K562 (cell line): Measurements from ENCODE around the gene POLRMT. TPM values are rescaled to one million over a fixed set of nuclear protein-coding genes. Genes with fewer than 3 reads are reported as not detected.
A peak's percentile ranks its signal among the peaks of the same experiment; 100 is the strongest.

ENCODE experiments used
- CXXC5 ChIP-seq: fragments of 250-450 bp; sonication (Bioruptor Pico); IDR thresholded peaks from 2 replicates; pipeline ENCODE4 v1.8.0; 2022; ENCODE audit warnings: inconsistent platforms, mild to moderate bottlenecking, moderate library complexity
- HEY1 ChIP-seq: fragments of 250-450 bp; sonication (Bioruptor Pico); IDR thresholded peaks from 2 replicates; pipeline ENCODE4 v1.5.0; 2020; ENCODE audit warnings: mild to moderate bottlenecking, moderate library complexity, borderline replicate concordance
- HLTF ChIP-seq: fragments of 450-650 bp; IDR thresholded peaks from 2 replicates; pipeline ENCODE4 v1.6.1; 2016
- IFI16 ChIP-seq: fragments of 250-450 bp; sonication (Bioruptor Pico); IDR thresholded peaks from 2 replicates; pipeline ENCODE4 v2.1.2; 2022; ENCODE audit warnings: mild to moderate bottlenecking, inconsistent platforms
- MCM3 ChIP-seq: fragments of 450-650 bp; IDR thresholded peaks from 2 replicates; pipeline ENCODE4 v1.6.1; 2016
- NR2F6 ChIP-seq: fragments of 450-650 bp; formaldehyde crosslinking; IDR thresholded peaks from 2 replicates; pipeline ENCODE4 v1.4.0; 2020; ENCODE audit warnings: mild to moderate bottlenecking
- NUFIP1 ChIP-seq: fragments of 450-650 bp; IDR thresholded peaks from 2 replicates; pipeline ENCODE4 v1.6.1; 2018; ENCODE audit not compliant: partially characterized antibody
- RAD51 ChIP-seq: fragments of 450-650 bp; IDR thresholded peaks from 2 replicates; pipeline ENCODE4 v1.7.1; 2016; ENCODE audit warnings: low read depth, mild to moderate bottlenecking, borderline replicate concordance
- SIN3A ChIP-seq, 2 experiments: fragments of 150-350 bp in 1 of 2; IDR thresholded peaks; 2 replicates each; pipeline ENCODE4 v1.6.1; 2011 to 2016; ENCODE audit warnings: borderline replicate concordance in 2 of 2, low read depth in 2 of 2, low read length in 2 of 2, mild to moderate bottlenecking in 2 of 2, moderate library complexity in 2 of 2; ENCODE audit not compliant: control insufficient read depth in 1 of 2
- TEAD2 ChIP-seq: fragments of 450-650 bp; IDR thresholded peaks from 2 replicates; pipeline ENCODE4 v1.6.1; 2016; ENCODE audit warnings: missing genetic modification characterization, control low read depth, missing compliant biosample characterization
- ZBED1 ChIP-seq: IDR thresholded peaks from 2 replicates; pipeline ENCODE4 v1.6.1; 2014
- ZNF146 ChIP-seq: IDR thresholded peaks from one replicate; pipeline ENCODE4 v1.6.1; 2018; ENCODE audit warnings: missing compliant biosample characterization; ENCODE audit not compliant: unreplicated experiment
- ZNF41 ChIP-seq: fragments of 250-450 bp; sonication (Bioruptor Pico); conservative IDR thresholded peaks from 2 replicates; pipeline ENCODE4 v1.4.0; 2020; ENCODE audit warnings: mild to moderate bottlenecking
- ZNF57 ChIP-seq: fragments of 450-650 bp; formaldehyde crosslinking; IDR thresholded peaks from 2 replicates; pipeline ENCODE4 v1.4.0; 2020; ENCODE audit warnings: mild to moderate bottlenecking, moderate library complexity
- ZNF696 ChIP-seq: fragments of 250-450 bp; sonication (Bioruptor Pico); conservative IDR thresholded peaks from 2 replicates; pipeline ENCODE4 v1.4.0; 2020; ENCODE audit warnings: mild to moderate bottlenecking, moderate library complexity
- polyA plus RNA-seq, 8 experiments: library from polyadenylated mRNA; depleted of rRNA in 4 of 8; stranded (reverse) in 5 of 8; unstranded in 3 of 8; fragments of >200 nt; fragmentation: Nextera tagmentation in 2 of 8; fragmentation: Illumina TruSeq in 1 of 8; extraction: Ambion mirVana in 2 of 8; extraction: Trizol in 1 of 8; gene quantifications; 2 replicates each; pipeline versions ENCODE4 v1.2.1 to v1.2.3, GENCODE V29; 2011 to 2014; ENCODE audit warnings: inconsistent platforms in 1 of 8, missing spikeins in 1 of 8
- total RNA-seq, 7 experiments: library from RNA; depleted of rRNA in 6 of 7; stranded (reverse); fragments of >200 nt in 6 of 7; fragmentation: Illumina TruSeq in 2 of 7; extraction: Trizol in 2 of 7; gene quantifications; 2 replicates each; pipeline versions ENCODE4 v1.2.1 to v1.2.3, GENCODE V29; 2011 to 2021; ENCODE audit warnings: low replicate concordance in 1 of 7
- TF ChIP-seq, protein P1 (sequence below): fragments of 250-450 bp; sonication (Bioruptor Pico); IDR thresholded peaks from 2 replicates; pipeline ENCODE4 v1.8.0; 2021; ENCODE audit warnings: moderate library complexity, mild to moderate bottlenecking, inconsistent platforms
- TF ChIP-seq, protein P2 (sequence below): fragments of 450-650 bp; conservative IDR thresholded peaks from 2 replicates; pipeline ENCODE4 v1.6.1; 2016; ENCODE audit warnings: missing genetic modification characterization, low read depth, mild to moderate bottlenecking, control low read depth, missing compliant biosample characterization

The POLRMT gene
- total and polyA plus RNA-seq, 9 of the 15 experiments (the other 6 are each of a cell fraction or from before 2014, with no cell fraction given): 30.3 to 144 (median 68.0) TPM

DNA sequence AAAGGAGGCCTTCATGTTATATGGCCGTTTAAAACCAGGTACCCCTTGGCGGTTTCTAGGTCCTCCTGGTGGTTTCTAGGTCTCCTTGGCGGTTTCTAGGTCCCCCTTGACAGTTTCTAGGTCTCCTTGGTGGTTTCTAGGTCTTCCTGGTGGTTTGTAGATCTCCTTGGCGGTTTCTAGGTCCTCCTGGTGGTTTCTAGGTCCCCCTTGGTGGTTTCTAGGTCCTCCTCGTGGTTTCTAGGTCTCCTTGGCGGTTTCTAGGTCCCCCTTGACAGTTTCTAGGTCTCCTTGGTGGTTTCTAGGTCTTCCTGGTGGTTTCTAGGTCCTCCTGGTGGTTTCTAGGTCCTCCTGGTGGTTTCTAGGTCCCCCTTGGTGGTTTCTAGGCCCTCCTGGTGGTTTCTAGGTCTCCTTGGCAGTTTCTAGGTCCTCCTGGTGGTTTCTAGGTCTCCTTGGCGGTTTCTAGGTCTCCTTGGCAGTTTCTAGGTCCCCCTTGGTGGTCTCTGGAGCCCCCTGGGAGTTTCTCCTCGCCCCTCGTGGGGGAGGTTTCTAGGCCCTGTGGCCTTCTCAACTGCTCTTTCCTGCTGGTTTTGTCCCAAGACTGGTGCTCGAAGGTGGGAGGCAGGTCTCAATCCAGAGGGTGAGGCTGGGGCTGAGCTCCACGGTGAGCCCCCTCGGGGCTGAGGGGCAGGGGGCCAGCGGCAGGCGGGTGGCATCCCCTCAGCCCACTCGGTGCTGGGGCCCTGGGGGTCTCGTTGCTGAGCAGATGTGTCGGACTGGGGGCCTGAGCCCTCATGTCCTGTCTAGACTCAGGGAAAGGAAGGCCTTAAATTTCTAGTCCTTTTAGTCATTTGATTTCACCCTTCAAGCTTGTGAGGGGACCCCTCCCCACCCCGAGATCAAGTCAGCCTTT is 35.7 kb downstream of the POLRMT start (continued):
- TF ChIP-seq, protein P1, sequence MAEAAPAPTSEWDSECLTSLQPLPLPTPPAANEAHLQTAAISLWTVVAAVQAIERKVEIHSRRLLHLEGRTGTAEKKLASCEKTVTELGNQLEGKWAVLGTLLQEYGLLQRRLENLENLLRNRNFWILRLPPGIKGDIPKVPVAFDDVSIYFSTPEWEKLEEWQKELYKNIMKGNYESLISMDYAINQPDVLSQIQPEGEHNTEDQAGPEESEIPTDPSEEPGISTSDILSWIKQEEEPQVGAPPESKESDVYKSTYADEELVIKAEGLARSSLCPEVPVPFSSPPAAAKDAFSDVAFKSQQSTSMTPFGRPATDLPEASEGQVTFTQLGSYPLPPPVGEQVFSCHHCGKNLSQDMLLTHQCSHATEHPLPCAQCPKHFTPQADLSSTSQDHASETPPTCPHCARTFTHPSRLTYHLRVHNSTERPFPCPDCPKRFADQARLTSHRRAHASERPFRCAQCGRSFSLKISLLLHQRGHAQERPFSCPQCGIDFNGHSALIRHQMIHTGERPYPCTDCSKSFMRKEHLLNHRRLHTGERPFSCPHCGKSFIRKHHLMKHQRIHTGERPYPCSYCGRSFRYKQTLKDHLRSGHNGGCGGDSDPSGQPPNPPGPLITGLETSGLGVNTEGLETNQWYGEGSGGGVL (CRISPR knock-in tag): 0 out of 2 replicates have a peak, but pooled peaks have one; percentile 57
- TF ChIP-seq RAD51 (no peak), HLTF (no peak), NUFIP1 (no peak), CXXC5 (peak; percentile 55), ZBED1 (no peak), HEY1 (CRISPR knock-in tag) (no peak), ZNF57 (CRISPR knock-in tag) (no peak), NR2F6 (no peak), MCM3 (no peak), TEAD2 (no peak), ZNF41 (no peak), IFI16 (CRISPR knock-in tag) (no peak), SIN3A (IDR thresholded peaks at IDR 0.05; ENCODE audit: borderline replicate concordance in 2 of 2, control insufficient read depth in 1 of 2, low read depth in 2 of 2, low read length in 2 of 2) (0 out of 4 replicates have a peak, but pooled peaks of 1 of the 2 experiments have one; percentile 63), ZNF696 (no peak), ZNF146 (no peak)
- TF ChIP-seq, protein P2, sequence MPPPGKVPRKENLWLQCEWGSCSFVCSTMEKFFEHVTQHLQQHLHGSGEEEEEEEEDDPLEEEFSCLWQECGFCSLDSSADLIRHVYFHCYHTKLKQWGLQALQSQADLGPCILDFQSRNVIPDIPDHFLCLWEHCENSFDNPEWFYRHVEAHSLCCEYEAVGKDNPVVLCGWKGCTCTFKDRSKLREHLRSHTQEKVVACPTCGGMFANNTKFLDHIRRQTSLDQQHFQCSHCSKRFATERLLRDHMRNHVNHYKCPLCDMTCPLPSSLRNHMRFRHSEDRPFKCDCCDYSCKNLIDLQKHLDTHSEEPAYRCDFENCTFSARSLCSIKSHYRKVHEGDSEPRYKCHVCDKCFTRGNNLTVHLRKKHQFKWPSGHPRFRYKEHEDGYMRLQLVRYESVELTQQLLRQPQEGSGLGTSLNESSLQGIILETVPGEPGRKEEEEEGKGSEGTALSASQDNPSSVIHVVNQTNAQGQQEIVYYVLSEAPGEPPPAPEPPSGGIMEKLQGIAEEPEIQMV (tag): no peak
